HepG2 (cell line): ENCODE data around the gene ASIC3. TPM values are rescaled to one million over a fixed set of nuclear protein-coding genes. Genes with fewer than 3 reads are reported as not detected.

Experiments used
- ATAC-seq: fragments of 200-7000 bp; cut with Tn5 transposase; 3 replicates; pipeline ENCODE4 v1.9.1; 2020; ENCODE audit warnings: mild to moderate bottlenecking, moderate library complexity
- BruUV-seq: library from RNA; stranded (reverse); fragments of 400-500 nt; replicated peaks from 2 replicates; lab custom pipeline; 2021; lab: Mats Ljungman, UMichigan
- CTCF ChIA-PET: fragments of 300-600 bp; formaldehyde crosslinking; extraction: SDS; loops from one replicate; lab custom pipeline; 2021; ENCODE audit warnings: low total read pairs, inconsistent platforms, low intra/inter-chr PET ratio; lab: Yijun Ruan, JAX
- POLR2A ChIA-PET: fragments of 350-600 bp; sonication (Branson Sonifier 250); formaldehyde crosslinking; loops from one replicate; lab custom pipeline; 2020; ENCODE audit warnings: antibody characterized with exemption, inconsistent platforms; lab: Yijun Ruan, JAX
- DNase-seq: peaks from one replicate; pipeline ENCODE4 v3.0.0-alpha.2; 2015; ENCODE audit warnings: low spot score
- FAIRE-seq: peaks from 3 replicates; lab custom pipeline; 2011; peaks lifted over from hg19 to GRCh38; lab: Jason Lieb, UNC
- H2AFZ ChIP-seq: one replicate; pipeline ENCODE4 v1.6.1; 2011; ENCODE audit warnings: low read length, inconsistent platforms
- H3K27ac ChIP-seq: fragments of 300-600 bp; 3 replicates; pipeline ENCODE4 v1.8.0; 2011; ENCODE audit warnings: mixed run types, mild to moderate bottlenecking, mixed read lengths, low read length, inconsistent platforms; ENCODE audit not compliant: insufficient read depth; ENCODE audit errors: extremely low read length
- H3K27me3 ChIP-seq, 2 experiments: fragments of 200-600 bp in 1 of 2; 2 replicates in 1 of 2; 3 replicates in 1 of 2; pipeline versions ENCODE4 v1.6.0 to v1.8.0; 2011; ENCODE audit warnings: low read length in 2 of 2, mild to moderate bottlenecking in 2 of 2, moderate library complexity in 2 of 2, inconsistent platforms in 1 of 2; ENCODE audit not compliant: insufficient read depth in 2 of 2, control insufficient read depth in 1 of 2
- H3K36me3 ChIP-seq, 2 experiments: fragments of 200-600 bp in 1 of 2; replicated peaks in 1 of 2; 2 replicates in 1 of 2; 3 replicates in 1 of 2; pipeline versions ENCODE4 v1.5.1 to v1.8.0; 2011; ENCODE audit warnings: low read length in 2 of 2, inconsistent platforms in 1 of 2; ENCODE audit not compliant: insufficient read depth in 2 of 2, control insufficient read depth in 1 of 2
- H3K4me1 ChIP-seq: 2 replicates; pipeline ENCODE4 v1.5.1; 2012; ENCODE audit warnings: low read length, inconsistent platforms; ENCODE audit not compliant: insufficient read depth
- H3K4me2 ChIP-seq: 2 replicates; pipeline ENCODE4 v1.6.0; 2011; ENCODE audit warnings: low read depth, low read length, inconsistent platforms
- H3K4me3 ChIP-seq, 3 experiments: fragments of 200-600 bp in 1 of 3; sonication (generic), shearing (Covaris generic) in 1 of 3; replicated peaks in 1 of 3; 2 replicates each; pipeline ENCODE4 v1.5.1; 2011 to 2016; ENCODE audit warnings: low read length in 3 of 3, inconsistent platforms in 2 of 3, low read depth in 2 of 3, mild to moderate bottlenecking in 2 of 3, control low read depth in 1 of 3, mixed read lengths in 1 of 3; ENCODE audit not compliant: insufficient read depth in 1 of 3
- H3K79me2 ChIP-seq: one replicate; pipeline ENCODE4 v1.6.1; 2011; ENCODE audit warnings: low read length, inconsistent platforms; ENCODE audit not compliant: insufficient read depth
- H3K9ac ChIP-seq: 2 replicates; pipeline ENCODE4 v1.6.0; 2011; ENCODE audit warnings: mild to moderate bottlenecking, low read depth, low read length, inconsistent platforms; ENCODE audit not compliant: insufficient read depth
- H3K9me3 ChIP-seq: 2 replicates; pipeline ENCODE4 v1.5.1; 2012; ENCODE audit warnings: mild to moderate bottlenecking, low read length
- H4K20me1 ChIP-seq: 2 replicates; pipeline ENCODE4 v1.6.0; 2011; ENCODE audit warnings: inconsistent platforms, mild to moderate bottlenecking, low read length, moderate library complexity; ENCODE audit not compliant: insufficient read depth
- ATF3 ChIP-seq: sonication (generic); formaldehyde crosslinking; IDR thresholded peaks from 2 replicates; pipeline ENCODE4 v1.4.0; 2020; ENCODE audit warnings: missing genetic modification reagents
- DRAP1 ChIP-seq: IDR thresholded peaks from 2 replicates; pipeline ENCODE4 v1.6.1; 2016; ENCODE audit warnings: missing genetic modification reagents, missing compliant biosample characterization
- FOSL2 ChIP-seq: sonication (generic); formaldehyde crosslinking; IDR thresholded peaks from 2 replicates; pipeline ENCODE4 v1.4.0; 2020; ENCODE audit warnings: missing genetic modification reagents
- FOXP1 ChIP-seq, 2 experiments: fragments of 450-650 bp in 1 of 2; IDR thresholded peaks; 2 replicates each; pipeline ENCODE4 v1.6.1; 2017 to 2018; ENCODE audit warnings: antibody characterized with exemption in 1 of 2
- MTA3 ChIP-seq: sonication (generic); formaldehyde crosslinking; IDR thresholded peaks from 2 replicates; pipeline ENCODE4 v1.4.0; 2020; ENCODE audit warnings: missing genetic modification reagents
- ZBTB1 ChIP-seq: sonication (generic); formaldehyde crosslinking; IDR thresholded peaks from 2 replicates; pipeline ENCODE4 v1.4.0; 2020; ENCODE audit warnings: missing genetic modification reagents, borderline replicate concordance
- ZBTB10 ChIP-seq: sonication (generic); formaldehyde crosslinking; IDR thresholded peaks from 2 replicates; pipeline ENCODE4 v1.4.0; 2020; ENCODE audit warnings: missing genetic modification reagents, borderline replicate concordance
- ZNF276 ChIP-seq: sonication (generic); formaldehyde crosslinking; IDR thresholded peaks from 2 replicates; pipeline ENCODE4 v1.4.0; 2020; ENCODE audit warnings: mild to moderate bottlenecking, low read depth, missing genetic modification reagents
- ZNF280D ChIP-seq: sonication (generic); formaldehyde crosslinking; IDR thresholded peaks from 2 replicates; pipeline ENCODE4 v1.5.1; 2020; ENCODE audit warnings: mild to moderate bottlenecking, missing genetic modification reagents
- ZNF510 ChIP-seq: sonication (generic); formaldehyde crosslinking; IDR thresholded peaks from 2 replicates; pipeline ENCODE4 v1.4.0; 2020; ENCODE audit warnings: low read depth, mild to moderate bottlenecking, missing genetic modification reagents
- ZNF557 ChIP-seq: sonication (generic); formaldehyde crosslinking; IDR thresholded peaks from 2 replicates; pipeline ENCODE4 v1.4.0; 2020; ENCODE audit warnings: missing genetic modification reagents
- WGBS: methylation state at CpG from one replicate; pipeline ENCODE4 v1.1.6; 2017; ENCODE audit warnings: low lambda C conversion rate; 5-methylcytosine and 5-hydroxymethylcytosine counted together
- in situ Hi-C: cut with HindIII; loops from 2 replicates; pipeline ENCODE4 v1.10.0; 2017; ENCODE audit warnings: low pct_unique_long_range_greater_than_20kb; ENCODE audit not compliant: extremely low pct_ligation_motif_present
- intact Hi-C: fragments of 100-400 bp; cut with micrococcal nuclease; formaldehyde crosslinking; loops from one replicate; pipeline ENCODE4 v1.10.0; 2022; ENCODE audit not compliant: unreplicated experiment
- polyA plus RNA-seq, 8 experiments: library from polyadenylated mRNA; depleted of rRNA in 3 of 8; stranded (reverse) in 7 of 8; unstranded in 1 of 8; fragments of >200 nt; fragmentation: Illumina TruSeq in 4 of 8; extraction: Trizol in 4 of 8; gene quantifications; 2 replicates each; pipeline versions ENCODE4 v1.2.1 to v1.2.3, GENCODE V29; 2011 to 2016; ENCODE audit warnings: low read depth in 4 of 8, missing spikeins in 1 of 8, mixed read lengths in 1 of 8; ENCODE audit not compliant: insufficient read depth in 1 of 8
- total RNA-seq, 5 experiments: library from RNA; depleted of rRNA; stranded (reverse); fragments of >200 nt; fragmentation: Illumina TruSeq; extraction: Trizol; gene quantifications; 2 replicates each; pipeline ENCODE4 v1.2.3, GENCODE V29; 2016; ENCODE audit warnings: low read depth in 1 of 5

The ASIC3 gene
- total and polyA plus RNA-seq, 2 of the 13 experiments (the other 11 are each of a cell fraction or from before 2014, with no cell fraction given): 0.51 TPM; not detected in 1

- CTCF ChIA-PET: no interaction called here
These were observed 43.7 kb downstream of the ASIC3 start for GRCh38 chr7:151091988-151092387.

More at GRCh38 chr7:151091988-151092387, 43.7 kb downstream of the ASIC3 start:
- Histone ChIP-seq H2AFZ (no peak overlapping the region), H3K36me3 (peaks cover 8 to 35% of the 10 kb centered on the region in 2 experiments; a peak in 4 of 5 replicates), H3K27me3 (no peaks in the 10 kb centered on the region), H3K9me3 (no peaks in the 10 kb centered on the region), H3K4me3 (no peak overlapping the region), H3K4me2 (no peak overlapping the region), H4K20me1 (peaks cover 75% of the 10 kb centered on the region), H3K9ac (no peak overlapping the region), H3K79me2 (peaks cover 96% of the 10 kb centered on the region), H3K4me1 (peaks cover 41% of the 10 kb centered on the region), H3K27ac (no peak overlapping the region)
- TF ChIP-seq ZBTB10 (CRISPR knock-in tag) (no peak), ATF3 (CRISPR knock-in tag) (no peak), DRAP1 (CRISPR knock-in tag) (no peak), ZNF557 (CRISPR knock-in tag) (no peak), MTA3 (no peak), ZNF276 (CRISPR knock-in tag) (no peak), FOXP1 (IDR thresholded peaks at IDR 0.05) (no peak), FOXP1 (CRISPR knock-in tag; IDR thresholded peaks at IDR 0.05) (no peak), ZNF510 (CRISPR knock-in tag) (no peak), FOSL2 (no peak), ZBTB1 (no peak), ZNF280D (no peak)
- no peak for FAIRE-seq
- intact Hi-C loops: no loop called here
- no TSS peak for BruUV-seq
- ATAC-seq: no peak
- POLR2A ChIA-PET: interaction anchor here (1.0 kb wide), 1 partner anchor 29 kb away, joined by 3 read pairs; no protein-coding TSS in a partner anchor
- 95% methylated on average over 14 of the region's 14 CpGs for WGBS
- in situ Hi-C loops: no loop called here
- no peak for DNase-seq
